Measurements from ENCODE around the gene ALPK3.

The ALPK3 gene

GRCh38 chr15:84795186-84795585 lies 22.0 kb upstream of the ALPK3 start:
- TF ChIP-seq, protein P1, sequence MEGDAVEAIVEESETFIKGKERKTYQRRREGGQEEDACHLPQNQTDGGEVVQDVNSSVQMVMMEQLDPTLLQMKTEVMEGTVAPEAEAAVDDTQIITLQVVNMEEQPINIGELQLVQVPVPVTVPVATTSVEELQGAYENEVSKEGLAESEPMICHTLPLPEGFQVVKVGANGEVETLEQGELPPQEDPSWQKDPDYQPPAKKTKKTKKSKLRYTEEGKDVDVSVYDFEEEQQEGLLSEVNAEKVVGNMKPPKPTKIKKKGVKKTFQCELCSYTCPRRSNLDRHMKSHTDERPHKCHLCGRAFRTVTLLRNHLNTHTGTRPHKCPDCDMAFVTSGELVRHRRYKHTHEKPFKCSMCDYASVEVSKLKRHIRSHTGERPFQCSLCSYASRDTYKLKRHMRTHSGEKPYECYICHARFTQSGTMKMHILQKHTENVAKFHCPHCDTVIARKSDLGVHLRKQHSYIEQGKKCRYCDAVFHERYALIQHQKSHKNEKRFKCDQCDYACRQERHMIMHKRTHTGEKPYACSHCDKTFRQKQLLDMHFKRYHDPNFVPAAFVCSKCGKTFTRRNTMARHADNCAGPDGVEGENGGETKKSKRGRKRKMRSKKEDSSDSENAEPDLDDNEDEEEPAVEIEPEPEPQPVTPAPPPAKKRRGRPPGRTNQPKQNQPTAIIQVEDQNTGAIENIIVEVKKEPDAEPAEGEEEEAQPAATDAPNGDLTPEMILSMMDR (conservative IDR thresholded peaks at IDR 0.05; ENCODE audit: control insufficient read depth, insufficient read depth, low read depth, low read length), result no peak
- no peak overlapping the region for H3K4me3 ChIP-seq (ENCODE audit: control insufficient read depth, low read depth, low read length)
- no peak for DNase-seq (ENCODE audit: low read depth)

DNA sequence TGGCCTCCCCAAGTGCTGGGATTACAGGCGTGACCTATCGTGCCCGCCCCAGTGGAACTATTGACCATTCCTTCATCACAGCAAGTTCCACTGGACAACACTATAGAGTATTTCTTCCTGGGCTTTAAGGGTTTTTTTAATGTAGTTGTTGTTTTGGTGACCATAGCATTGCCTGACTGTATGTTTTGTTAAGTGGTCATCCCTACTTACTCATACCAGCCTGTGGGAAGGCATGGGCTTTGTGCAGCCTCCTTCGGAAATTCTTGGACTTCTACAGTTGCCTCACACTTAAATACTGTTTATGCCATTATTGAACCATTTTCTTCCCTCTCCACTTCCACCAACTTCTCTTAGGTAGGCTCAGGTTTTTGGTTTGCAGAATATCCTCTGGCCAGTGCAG lies 19.9 kb upstream of the ALPK3 start:
- no peak overlapping the region for H3K4me3 ChIP-seq (ENCODE audit: control insufficient read depth, low read depth, low read length)
- peak; percentile 67 for DNase-seq (ENCODE audit: low read depth)
- TF ChIP-seq, protein P1 (conservative IDR thresholded peaks at IDR 0.05; ENCODE audit: control insufficient read depth, insufficient read depth, low read depth, low read length), result no peak

DNA sequence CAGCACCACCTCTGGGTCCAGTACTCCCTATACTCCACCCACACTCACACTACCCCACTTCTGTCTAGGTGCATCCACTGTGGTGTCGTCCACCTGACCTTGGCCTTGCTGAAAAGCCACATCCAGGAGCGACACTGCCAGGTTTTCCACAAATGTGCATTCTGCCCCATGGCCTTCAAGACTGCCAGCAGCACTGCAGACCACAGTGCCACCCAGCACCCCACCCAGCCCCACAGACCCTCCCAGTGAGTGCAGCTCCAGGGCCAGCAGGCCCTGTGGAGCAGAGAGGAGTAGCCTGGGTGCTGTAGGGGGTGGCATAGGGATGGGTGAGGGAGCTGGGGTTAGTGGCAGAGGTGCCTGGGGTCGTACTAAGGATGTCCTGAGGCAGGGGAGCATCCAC lies 19.4 kb upstream of the ALPK3 start:
- TF ChIP-seq, protein P1 (conservative IDR thresholded peaks at IDR 0.05; ENCODE audit: control insufficient read depth, insufficient read depth, low read depth, low read length), result no peak
- DNase-seq (ENCODE audit: low read depth), result no peak
- H3K4me3 ChIP-seq (ENCODE audit: control insufficient read depth, low read depth, low read length), result no peak overlapping the region

DNA sequence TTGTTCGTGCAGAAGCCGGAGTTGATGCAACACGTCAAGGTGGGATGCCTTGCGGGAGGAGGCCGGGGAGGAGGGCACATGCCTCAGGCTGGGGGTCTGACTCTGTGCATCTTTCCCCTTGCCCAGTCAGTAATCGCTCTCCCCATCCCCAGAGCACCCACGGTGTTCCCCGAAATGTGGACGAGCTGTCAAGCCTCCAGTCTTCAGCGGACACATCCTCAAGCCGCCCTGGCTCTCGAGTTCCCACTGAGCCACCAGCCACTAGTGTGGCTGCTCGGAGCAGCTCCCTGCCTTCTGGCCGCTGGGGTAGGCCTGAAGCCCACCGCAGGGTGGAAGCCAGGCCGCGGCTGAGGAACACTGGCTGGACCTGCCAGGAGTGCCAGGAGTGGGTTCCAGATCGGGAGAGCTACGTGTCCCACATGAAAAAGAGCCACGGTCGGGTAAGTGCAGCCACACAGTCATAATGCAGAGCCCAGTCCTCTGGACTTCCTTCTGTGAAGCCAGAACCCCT lies 18.7 kb upstream of the ALPK3 start:
- TF ChIP-seq, protein P1 (conservative IDR thresholded peaks at IDR 0.05; ENCODE audit: control insufficient read depth, insufficient read depth, low read depth, low read length), result no peak
- no peak for DNase-seq (ENCODE audit: low read depth)
- H3K4me3 ChIP-seq (ENCODE audit: control insufficient read depth, low read depth, low read length), result no peak overlapping the region

GRCh38 chr15:84799511-84800187 lies 17.5 kb upstream of the ALPK3 start:
- TF ChIP-seq, protein P1 (conservative IDR thresholded peaks at IDR 0.05; ENCODE audit: control insufficient read depth, insufficient read depth, low read depth, low read length), result no peak
- H3K4me3 ChIP-seq (ENCODE audit: control insufficient read depth, low read depth, low read length), result no peak overlapping the region
- no peak for DNase-seq (ENCODE audit: low read depth)

DNA sequence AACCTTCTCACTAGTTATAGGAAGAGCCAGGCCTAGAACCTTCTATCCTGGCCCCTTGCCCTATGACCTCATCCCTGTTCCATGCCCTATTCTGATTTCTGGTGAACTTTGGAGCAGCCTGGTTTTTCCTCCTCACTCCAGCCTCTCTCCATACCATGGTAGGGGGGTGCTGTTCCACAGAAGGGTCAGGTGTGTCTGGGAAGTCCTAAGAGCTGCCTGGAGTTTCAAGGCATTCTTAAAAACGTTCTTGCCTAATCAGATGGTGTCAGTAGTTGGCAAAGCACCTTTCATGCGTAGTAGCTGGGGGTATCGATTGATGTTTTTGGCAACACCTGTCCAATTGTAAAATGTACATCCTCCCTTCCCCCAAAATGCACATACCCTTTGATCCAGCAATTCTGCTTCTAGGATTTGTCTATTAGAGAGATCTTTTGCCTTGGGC lies 16.8 kb upstream of the ALPK3 start:
- H3K4me3 ChIP-seq (ENCODE audit: control insufficient read depth, low read depth, low read length), result no peak overlapping the region
- no peak for DNase-seq (ENCODE audit: low read depth)
- TF ChIP-seq, protein P1 (conservative IDR thresholded peaks at IDR 0.05; ENCODE audit: control insufficient read depth, insufficient read depth, low read depth, low read length), result no peak
